H1 (cell line): ENCODE results near the gene SV2B. TPM values are rescaled to one million over a fixed set of nuclear protein-coding genes. Genes with fewer than 3 reads are reported as not detected.

Source experiments
- RNF2 ChIP-seq: fragments of 200-900, 300-1000 bp; sonication (generic); IDR thresholded peaks from 2 replicates; pipeline ENCODE4 v1.7.1; 2016; ENCODE audit warnings: borderline replicate concordance, low read depth, mild to moderate bottlenecking, antibody characterized with exemption, low read length; ENCODE audit not compliant: poor library complexity, severe bottlenecking; ENCODE audit errors: missing control alignments
- SIRT6 ChIP-seq: IDR thresholded peaks from one replicate; pipeline ENCODE4 v1.7.1; 2012; ENCODE audit warnings: low read length, inconsistent platforms
- TAF7 ChIP-seq: optimal IDR thresholded peaks from 2 replicates; pipeline ENCODE3; 2011; ENCODE audit warnings: low read depth, mild to moderate bottlenecking, inconsistent platforms, low read length, moderate library complexity, borderline replicate concordance
- polyA plus RNA-seq, 7 experiments: library from polyadenylated mRNA; depleted of rRNA in 3 of 7; stranded (reverse) in 5 of 7; unstranded in 2 of 7; fragments of >200 nt in 5 of 7; fragments of 200-250 nt in 2 of 7; gene quantifications; 1 replicate in 5 of 7; 2 replicates in 1 of 7; 4 replicates in 1 of 7; pipeline versions ENCODE4 v1.2.1 to v1.2.3, GENCODE V29; 2011 to 2013; ENCODE audit warnings: missing spikeins in 2 of 7, mixed read lengths in 2 of 7
- total RNA-seq: library from RNA; stranded (reverse); fragmentation: NEBNext Ultra II Directional; extraction: Animal tissue kit (Norgen Biotek cat#: 25700); gene quantifications from 2 replicates; pipeline ENCODE4 v1.2.1, GENCODE V29; 2021

SV2B gene
- total and polyA plus RNA-seq, 2 of the 8 experiments (the other 6 are each of a cell fraction or from before 2014, with no cell fraction given), result 0.09 to 0.20 TPM

DNA sequence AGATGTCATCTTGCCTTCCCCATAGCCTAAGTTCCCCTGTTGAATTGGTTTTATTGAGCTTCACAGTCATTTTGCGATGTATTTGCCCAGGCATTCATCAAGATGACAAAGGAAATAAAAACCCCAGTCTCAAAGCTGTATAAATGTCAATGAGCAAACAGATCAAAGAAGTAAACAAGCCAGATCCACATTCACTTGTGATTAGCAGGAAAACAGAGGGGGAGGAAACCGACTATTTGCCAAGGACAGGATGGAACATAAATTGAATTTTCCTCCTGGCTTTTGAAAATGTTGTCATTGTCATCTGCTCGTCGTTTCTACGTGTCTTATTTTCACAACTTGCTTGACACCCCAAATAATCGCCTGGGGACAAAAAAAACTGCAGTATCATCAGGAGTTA is 83.5 kb downstream of the SV2B start (continued):
- no peak for TF ChIP-seq RNF2
- no peak for TF ChIP-seq TAF7
- no peak for TF ChIP-seq SIRT6
- TF ChIP-seq, all 59 proteins: peak for 0
